HG03139 (cell line): ENCODE measurements around the gene MORC1.
"Not testable (repeated sequence)": the region's sequence is repeated elsewhere in the genome, so short reads cannot be mapped to it uniquely, and the experiment has no call there.

Source experiments
- ATAC-seq: cut with Tn5 transposase; IDR thresholded peaks from one replicate; pipeline ENCODE4 v1.9.1; 2021; ENCODE audit not compliant: unreplicated experiment

Gene MORC1

GRCh38 chr3:109112946-109113760 is 4.8 kb downstream of the MORC1 start:
- ATAC-seq = no peak

- ATAC-seq = no peak
Observed at GRCh38 chr3:109109574-109109973, 8.4 kb downstream of the MORC1 start.

- ATAC-seq = no peak
Observed at GRCh38 chr3:109098079-109098644, 19.8 kb downstream of the MORC1 start.

DNA sequence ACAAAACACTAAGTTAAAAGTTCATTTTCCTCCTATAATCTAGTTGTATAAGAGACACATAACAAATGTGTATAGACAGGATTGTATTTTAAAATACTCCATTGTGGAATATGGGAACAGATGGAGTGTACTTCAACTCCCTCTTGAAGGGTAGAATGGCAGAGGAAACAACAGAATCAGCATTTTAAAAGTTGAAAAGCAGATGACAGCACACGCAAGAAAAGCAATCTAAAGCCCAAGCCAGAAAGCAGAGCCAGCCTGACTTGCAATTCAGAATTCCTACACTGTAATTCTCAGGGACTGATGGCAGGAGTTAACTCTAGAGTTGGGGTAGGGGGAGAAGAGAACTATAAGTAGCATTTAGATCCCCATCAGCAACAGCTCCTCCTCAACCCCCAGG is 22.8 kb downstream of the MORC1 start:
- ATAC-seq = no peak

- ATAC-seq = no peak
Observed at GRCh38 chr3:109093561-109093960, 24.4 kb downstream of the MORC1 start.

DNA sequence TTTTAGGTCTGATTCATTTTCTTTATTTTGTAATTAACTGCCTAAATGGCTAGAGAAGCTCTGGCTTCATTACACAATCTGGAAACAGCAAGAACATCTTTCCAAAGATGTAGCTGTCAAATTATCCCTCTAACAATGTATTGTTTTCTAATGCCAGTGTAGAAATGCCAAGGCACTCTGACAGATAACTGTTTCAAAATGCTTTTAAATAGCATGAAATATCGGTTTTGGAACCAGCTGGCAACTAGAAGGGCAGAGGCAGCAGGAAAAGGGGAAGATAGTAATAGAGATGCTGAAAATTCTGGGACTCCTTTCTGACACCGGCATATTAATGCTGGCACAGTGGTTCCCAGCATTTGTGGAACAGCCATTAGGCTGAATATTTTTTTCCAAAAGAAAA is 26.1 kb downstream of the MORC1 start:
- no peak for ATAC-seq

DNA sequence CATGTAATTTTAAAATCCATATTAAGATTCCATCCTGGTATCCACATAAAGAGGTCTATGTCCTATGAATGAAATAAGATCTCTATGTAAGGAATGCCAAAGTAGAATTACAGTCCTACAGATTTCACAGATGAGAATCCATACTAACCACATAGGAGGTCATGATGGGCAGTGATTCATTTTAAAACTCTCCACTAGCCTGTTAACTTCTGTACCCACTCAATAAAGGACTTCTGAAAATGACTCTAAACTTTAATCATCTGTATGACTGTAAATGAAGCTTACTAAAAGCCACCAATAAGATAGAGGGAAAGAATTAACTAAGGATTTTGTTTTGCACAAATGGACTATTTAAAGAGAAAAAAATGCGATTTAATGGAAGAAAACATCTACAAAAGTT is 28.7 kb downstream of the MORC1 start:
- no peak for ATAC-seq

GRCh38 chr3:109081746-109082510 is 36.0 kb downstream of the MORC1 start:
- peak; percentile 96 for ATAC-seq

DNA sequence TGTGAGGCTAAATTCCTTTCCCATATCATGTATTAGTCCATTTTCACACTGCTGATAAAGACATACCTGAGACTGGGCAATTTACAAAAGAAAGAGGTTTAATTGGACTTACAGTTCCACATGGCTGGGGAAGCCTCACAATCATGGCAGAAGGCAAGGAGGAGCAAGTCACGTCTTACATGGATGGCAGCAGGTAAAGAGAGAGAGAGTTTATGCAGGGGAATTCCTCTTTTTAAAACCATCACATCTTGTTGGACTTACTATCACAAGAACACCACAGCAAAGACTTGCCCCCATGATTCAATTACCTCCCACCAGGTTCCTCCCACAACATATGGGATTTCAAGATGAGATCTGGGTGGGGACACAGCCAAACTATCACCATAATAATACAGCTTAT is 37.8 kb downstream of the MORC1 start:
- ATAC-seq = not testable (repeated sequence)

DNA sequence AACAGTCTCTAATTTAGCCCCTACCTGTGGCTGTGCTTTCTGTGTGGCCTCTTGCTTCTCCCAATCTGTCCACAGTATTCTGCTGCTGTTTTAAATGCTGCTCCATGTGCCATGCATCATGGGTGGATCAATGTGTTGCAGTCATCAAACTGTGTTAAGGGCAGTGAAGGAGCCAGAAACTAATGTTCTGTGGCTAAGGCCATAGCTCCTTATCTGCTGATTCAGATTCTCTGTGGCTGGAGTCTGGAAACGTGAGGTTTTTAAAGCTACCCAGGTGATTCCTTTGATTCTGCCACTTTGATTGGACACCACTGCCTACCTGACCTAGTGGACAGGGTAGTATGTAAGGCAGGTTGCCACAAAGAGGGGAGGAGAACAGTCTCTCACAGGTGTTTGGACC is 44.8 kb downstream of the MORC1 start:
- ATAC-seq = no peak

DNA sequence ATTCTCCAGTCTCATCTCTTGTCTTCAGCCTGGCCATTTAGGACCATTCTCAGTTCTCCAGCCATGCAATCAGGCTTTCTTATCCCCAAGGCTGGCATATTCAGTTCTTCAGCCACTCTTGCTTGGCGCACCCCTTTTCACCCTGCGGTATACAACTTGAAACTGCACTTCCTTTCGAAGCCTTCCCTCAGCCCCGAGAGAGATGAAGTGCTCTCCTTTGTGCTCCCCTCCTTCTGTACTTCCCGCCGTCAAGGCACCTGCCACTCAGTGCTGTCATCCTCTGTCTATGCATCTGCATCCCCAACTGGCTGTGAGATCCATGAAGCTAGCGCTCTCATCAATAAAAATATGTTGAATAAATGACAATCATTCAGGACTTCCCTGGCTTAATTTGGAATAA is 45.7 kb downstream of the MORC1 start:
- ATAC-seq = peak; percentile 93

- ATAC-seq = peak; percentile 23
Observed at GRCh38 chr3:109071350-109072142, 46.4 kb downstream of the MORC1 start.

DNA sequence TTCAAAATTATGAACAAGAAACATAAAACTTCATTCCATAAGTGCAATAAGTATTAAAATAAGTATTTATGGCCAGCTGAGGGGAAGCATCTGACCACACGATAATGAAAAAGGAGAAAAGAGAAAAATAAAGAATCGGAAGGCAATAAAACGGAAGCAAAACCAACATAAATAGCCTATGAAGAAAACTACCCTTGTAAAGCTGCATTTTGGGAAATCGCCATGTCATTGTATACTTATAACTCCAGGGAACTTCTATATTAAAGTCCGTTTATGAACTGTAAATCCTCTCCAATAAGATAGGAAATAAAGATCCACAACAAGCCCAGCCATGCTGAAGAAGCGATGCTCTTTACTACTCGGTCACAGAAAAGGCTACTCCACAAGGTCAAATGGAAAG is 47.7 kb downstream of the MORC1 start:
- no peak for ATAC-seq

DNA sequence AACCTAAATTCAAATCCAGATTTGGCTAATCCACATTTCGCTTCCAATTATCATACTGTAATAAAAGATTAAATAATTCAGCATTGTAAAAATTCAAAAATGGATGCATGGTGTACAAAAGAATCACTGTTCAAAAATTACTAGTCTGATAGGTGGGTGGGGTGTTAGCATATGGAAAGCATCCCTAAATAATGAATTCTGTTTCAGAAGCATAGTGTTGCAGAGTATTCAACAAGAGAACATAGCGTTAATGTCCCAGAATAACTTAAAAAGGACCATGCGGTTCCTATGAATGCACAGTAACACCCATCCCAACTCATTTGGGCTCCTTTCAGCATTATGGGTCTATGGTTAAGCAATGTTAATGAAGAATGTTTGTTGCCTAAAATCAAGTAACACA is 51.1 kb downstream of the MORC1 start:
- no peak for ATAC-seq

- peak; percentile 85 for ATAC-seq
Observed at GRCh38 chr3:109059264-109059663, 58.7 kb downstream of the MORC1 start.

GRCh38 chr3:109057616-109058015 is 60.3 kb downstream of the MORC1 start:
- ATAC-seq = no peak

DNA sequence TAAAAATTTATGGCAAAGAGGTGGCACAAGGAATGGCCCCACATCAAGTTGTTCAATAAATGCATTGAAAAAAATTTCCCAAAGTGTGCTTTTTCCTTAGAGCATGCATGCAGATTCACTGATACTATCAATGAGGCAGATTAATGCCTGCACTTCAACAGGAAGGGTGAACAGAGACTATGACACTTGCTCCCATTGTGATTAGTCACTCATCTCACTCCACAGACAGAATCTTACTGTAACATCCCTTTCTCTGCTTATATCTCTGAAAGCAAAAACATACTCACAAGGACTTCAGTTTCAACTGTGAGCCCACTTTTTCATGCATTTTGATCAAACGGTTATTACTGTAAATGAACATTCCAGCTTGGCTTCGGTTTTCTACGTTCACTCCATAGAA is 60.9 kb downstream of the MORC1 start:
- ATAC-seq = no peak

DNA sequence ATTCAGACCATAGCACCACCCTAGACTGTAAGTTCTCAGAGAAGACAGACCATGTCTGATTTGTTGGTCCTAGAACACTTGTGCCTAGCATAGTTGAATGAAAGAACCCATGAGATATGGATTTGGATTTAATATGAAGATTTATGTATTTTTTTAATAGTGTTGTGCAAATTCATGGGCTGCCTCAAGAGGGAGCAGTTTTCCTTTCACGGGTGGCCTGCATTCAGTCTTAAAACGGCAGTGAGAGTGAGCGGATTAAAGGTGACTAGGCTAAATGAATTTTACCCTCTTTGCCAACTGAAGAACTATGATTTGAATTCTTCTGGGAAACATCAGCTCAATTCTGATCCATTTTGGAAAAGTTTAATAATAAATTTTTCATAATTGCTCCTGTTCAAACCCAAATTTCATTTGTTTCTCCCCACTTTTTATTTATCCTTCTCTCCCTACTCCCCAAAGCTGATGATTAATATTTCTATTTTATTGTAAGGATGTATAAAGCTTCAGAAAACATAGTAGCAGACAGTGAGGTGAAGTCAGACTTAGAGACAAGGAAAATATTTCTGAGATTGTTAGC is 67.3 kb downstream of the MORC1 start:
- peak; percentile 66 for ATAC-seq

DNA sequence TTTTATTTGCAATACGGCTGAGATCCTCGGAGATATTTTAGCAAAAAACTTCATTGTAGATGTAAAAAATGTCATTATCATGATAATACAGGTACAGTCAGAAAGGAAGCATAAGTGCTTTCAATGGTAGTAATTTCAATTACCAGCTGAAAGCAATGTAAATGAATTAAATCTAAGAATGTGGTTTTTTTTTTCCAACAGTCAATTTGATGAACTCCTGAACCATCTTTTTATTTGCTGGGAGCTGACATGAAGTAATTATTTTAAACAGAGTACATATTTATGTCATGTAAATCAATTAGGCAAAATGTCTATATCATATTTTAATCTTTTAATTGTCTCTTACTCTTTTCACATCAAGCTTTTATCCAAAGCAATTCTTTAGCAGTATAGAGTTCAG is 70.6 kb downstream of the MORC1 start:
- ATAC-seq = no peak

DNA sequence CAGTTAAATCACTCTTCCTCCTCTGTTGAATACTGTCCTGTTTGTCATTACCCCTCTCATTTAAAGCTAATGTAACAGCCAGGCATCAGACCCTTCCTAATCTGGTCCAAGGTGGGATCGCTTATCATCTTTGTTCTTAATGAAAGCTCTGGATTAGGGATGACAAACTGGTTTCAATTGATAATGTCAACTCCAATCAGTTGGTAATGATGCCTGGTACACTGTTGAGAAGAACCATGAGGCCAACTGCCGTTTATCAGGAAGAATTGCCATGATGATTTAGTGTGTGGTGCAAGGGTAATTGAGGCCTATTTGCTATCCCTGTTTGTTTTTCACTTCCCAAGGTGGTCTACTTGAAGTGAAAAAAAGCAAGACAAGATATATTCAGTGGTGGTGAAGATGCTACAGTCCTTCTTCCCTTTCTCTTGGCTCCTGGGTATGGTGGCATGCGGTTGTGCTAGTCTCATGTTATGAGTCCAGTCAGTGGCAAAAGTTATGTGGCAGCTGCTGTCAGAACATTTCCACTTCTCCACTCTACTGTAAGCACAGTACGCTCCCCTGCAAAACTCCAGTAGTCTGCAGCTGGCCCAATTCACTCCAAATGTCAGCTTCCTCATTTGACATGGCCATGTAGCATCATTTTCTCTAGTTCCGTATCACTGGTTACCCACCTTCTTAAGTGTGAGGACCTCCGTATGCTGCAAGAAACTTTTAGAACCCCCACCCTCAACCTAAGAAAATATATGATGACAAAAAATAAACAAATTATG is 72.5 kb downstream of the MORC1 start:
- no peak for ATAC-seq
